Loucy (cell line): Measurements from ENCODE around the gene UBL7.

Experiments used
- H2AFZ ChIP-seq: fragments of 200-600 bp; sonication (generic); 2 replicates; pipeline ENCODE4 v1.6.0; 2016; ENCODE audit warnings: antibody characterized with exemption, mild to moderate bottlenecking, low read length, moderate library complexity
- H3F3A ChIP-seq: fragments of 200-600 bp; 2 replicates; pipeline ENCODE4 v1.6.0; 2016; ENCODE audit warnings: antibody characterized with exemption, low read depth, mild to moderate bottlenecking
- H3K27me3 ChIP-seq: fragments of 200-600 bp; sonication (generic); 2 replicates; pipeline ENCODE4 v1.6.1; 2014; ENCODE audit warnings: low read length, mild to moderate bottlenecking; ENCODE audit not compliant: insufficient read depth, poor library complexity, severe bottlenecking
- H3K36me3 ChIP-seq: fragments of 200-600 bp; sonication (generic); 2 replicates; pipeline ENCODE4 v1.6.1; 2016; ENCODE audit warnings: low read length; ENCODE audit not compliant: insufficient read depth
- H3K4me1 ChIP-seq: fragments of 200-600 bp; sonication (generic); 2 replicates; pipeline ENCODE4 v1.5.1; 2014; ENCODE audit warnings: low read length, mild to moderate bottlenecking; ENCODE audit not compliant: insufficient read depth, poor library complexity, severe bottlenecking
- H3K4me2 ChIP-seq: fragments of 200-600 bp; sonication (generic); 2 replicates; pipeline ENCODE4 v1.6.0; 2014; ENCODE audit warnings: antibody characterized with exemption, low read length, low read depth, mild to moderate bottlenecking; ENCODE audit not compliant: poor library complexity, severe bottlenecking
- H3K4me3 ChIP-seq: fragments of 200-600 bp; sonication (generic); 2 replicates; pipeline ENCODE4 v1.5.1; 2014; ENCODE audit warnings: low read length, mild to moderate bottlenecking, mixed read lengths; ENCODE audit not compliant: poor library complexity, severe bottlenecking
- H3K79me2 ChIP-seq: fragments of 200-600 bp; sonication (generic); 2 replicates; pipeline ENCODE4 v1.6.1; 2014; ENCODE audit warnings: low read length; ENCODE audit not compliant: insufficient read depth
- H3K9ac ChIP-seq: fragments of 200-600 bp; sonication (generic); 2 replicates; pipeline ENCODE4 v1.6.0; 2014; ENCODE audit warnings: mild to moderate bottlenecking, low read depth, low read length, moderate library complexity; ENCODE audit not compliant: poor library complexity, severe bottlenecking
- H3K9me2 ChIP-seq: fragments of 200-600 bp; sonication (generic); replicated peaks from 2 replicates; pipeline ENCODE4 v1.6.1; 2016; ENCODE audit warnings: low read depth, low read length, mixed read lengths
- H3K9me3 ChIP-seq: fragments of 200-600 bp; sonication (generic); 2 replicates; pipeline ENCODE4 v1.6.1; 2014; ENCODE audit warnings: mild to moderate bottlenecking, antibody characterized with exemption, low read length, low read depth; ENCODE audit not compliant: insufficient read depth
- H4K20me1 ChIP-seq: fragments of 200-600 bp; sonication (generic); 2 replicates; pipeline ENCODE4 v1.6.0; 2014; ENCODE audit warnings: antibody characterized with exemption, low read length, mild to moderate bottlenecking; ENCODE audit not compliant: insufficient read depth, poor library complexity, severe bottlenecking
- CTCF ChIP-seq: fragments of 200-600 bp; sonication (generic); conservative IDR thresholded peaks from 2 replicates; pipeline ENCODE4 v1.5.1; 2014; ENCODE audit warnings: mild to moderate bottlenecking, antibody characterized with exemption, low read length
- EZH2phosphoT487 ChIP-seq: fragments of 200-600 bp; IDR thresholded peaks from 2 replicates; pipeline ENCODE4 v1.6.1; 2018; ENCODE audit warnings: antibody characterized with exemption, mild to moderate bottlenecking, moderate library complexity, borderline replicate concordance

The UBL7 gene

GRCh38 chr15:74460871-74461846, at the start of gene UBL7:
Gene UBL7, minus strand, starts transcription at chr15:74461160. Its CDS starts 2,293 bp downstream, at chr15:74458867.
- Histone ChIP-seq H3K4me2 (peak within 1 kb of the TSS; percentile 91), H3K9me2 (no peaks in the 10 kb centered on the region), H3K79me2 (peaks cover 30% of the 10 kb centered on the region), H2AFZ (peak within 1 kb of the TSS; percentile 92), H3K36me3 (no peaks in the 10 kb centered on the region), H4K20me1 (peaks cover 2% of the 10 kb centered on the region), H3F3A (peaks cover under 1% of the 10 kb centered on the region; the same call in 1 of the 2 replicates), H3K9ac (peak within 1 kb of the TSS; percentile 93), H3K9me3 (no peaks in the 10 kb centered on the region), H3K27me3 (no peaks in the 10 kb centered on the region), H3K4me1 (peaks cover 31% of the 10 kb centered on the region), H3K4me3 (peak within 1 kb of the TSS; percentile 97)
- TF ChIP-seq CTCF, result peak; percentile 37
- TF ChIP-seq EZH2phosphoT487, result no peak

GRCh38 chr15:74506515-74506840, 45.5 kb upstream of the UBL7 start:
- H3K4me1 ChIP-seq, result peaks cover 6% of the 10 kb centered on the region
- no peaks in the 10 kb centered on the region for H3F3A ChIP-seq
- no peaks in the 10 kb centered on the region for H3K9me3 ChIP-seq
- no peak for TF ChIP-seq CTCF
- TF ChIP-seq EZH2phosphoT487, result no peak
- no peak overlapping the region for H3K4me3 ChIP-seq
- no peaks in the 10 kb centered on the region for H3K36me3 ChIP-seq
- no peak overlapping the region for H3K4me2 ChIP-seq
- H2AFZ ChIP-seq, result no peak overlapping the region
- no peaks in the 10 kb centered on the region for H3K27me3 ChIP-seq
- H3K79me2 ChIP-seq, result no peaks in the 10 kb centered on the region
- H3K9me2 ChIP-seq, result no peaks in the 10 kb centered on the region
- H3K9ac ChIP-seq, result no peak overlapping the region
- no peaks in the 10 kb centered on the region for H4K20me1 ChIP-seq

- Histone ChIP-seq H3K4me2 (no peak overlapping the region), H3K9me3 (no peaks in the 10 kb centered on the region), H3K36me3 (no peaks in the 10 kb centered on the region), H3K4me1 (peaks cover 1% of the 10 kb centered on the region), H3K4me3 (no peak overlapping the region), H3K9me2 (no peaks in the 10 kb centered on the region), H3F3A (no peaks in the 10 kb centered on the region), H4K20me1 (no peaks in the 10 kb centered on the region), H2AFZ (no peak overlapping the region), H3K9ac (no peak overlapping the region), H3K79me2 (no peaks in the 10 kb centered on the region), H3K27me3 (no peaks in the 10 kb centered on the region)
- TF ChIP-seq EZH2phosphoT487, result no peak
These were observed 45.0 kb upstream of the UBL7 start for GRCh38 chr15:74505837-74506514.
